Endodermal cell (in vitro differentiated cells): ENCODE data around the gene TMEM52B. TPM values are rescaled to one million over a fixed set of nuclear protein-coding genes. Genes with fewer than 3 reads are reported as not detected.

Experiments used
- DNase-seq: peaks from one replicate; pipeline ENCODE4 v3.0.0-alpha.2; 2017
- H3K27ac ChIP-seq: 2 replicates; pipeline ENCODE4 v1.5.1; 2013; ENCODE audit warnings: mild to moderate bottlenecking, low read depth, low read length, moderate library complexity
- H3K27me3 ChIP-seq: 2 replicates; pipeline ENCODE4 v1.6.1; 2013; ENCODE audit warnings: mild to moderate bottlenecking, low read length, moderate library complexity; ENCODE audit not compliant: insufficient read depth, control insufficient read depth, poor library complexity, severe bottlenecking
- H3K36me3 ChIP-seq: 2 replicates; pipeline ENCODE4 v1.7.0; 2013; ENCODE audit warnings: mild to moderate bottlenecking, low read length, moderate library complexity; ENCODE audit not compliant: control insufficient read depth, insufficient read depth
- H3K4me1 ChIP-seq: one replicate; pipeline ENCODE4 v1.7.0; 2013; ENCODE audit warnings: low read length; ENCODE audit not compliant: control insufficient read depth, insufficient read depth
- H3K4me3 ChIP-seq: 2 replicates; pipeline ENCODE4 v1.5.1; 2013; ENCODE audit warnings: mild to moderate bottlenecking, low read length, moderate library complexity
- H3K9ac ChIP-seq: 2 replicates; pipeline ENCODE4 v1.6.1; 2013; ENCODE audit warnings: mild to moderate bottlenecking, low read length, moderate library complexity; ENCODE audit not compliant: poor library complexity, severe bottlenecking; ENCODE audit errors: extremely low read depth
- H3K9me3 ChIP-seq: 2 replicates; pipeline ENCODE4 v1.6.1; 2013; ENCODE audit warnings: mild to moderate bottlenecking, low read length, moderate library complexity; ENCODE audit not compliant: control insufficient read depth
- H3K27ac Mint-ChIP-seq: 2 replicates; pipeline ENCODE4 v1.8.0; 2020; ENCODE audit warnings: mixed read lengths
- H3K27me3 Mint-ChIP-seq: 2 replicates; pipeline ENCODE4 v1.8.0; 2021; ENCODE audit warnings: mild to moderate bottlenecking, mixed read lengths; ENCODE audit not compliant: insufficient read depth
- H3K36me3 Mint-ChIP-seq: 2 replicates; pipeline ENCODE4 v1.8.0; 2020; ENCODE audit warnings: low read depth, mixed read lengths
- H3K4me1 Mint-ChIP-seq: 2 replicates; pipeline ENCODE4 v1.8.0; 2020; ENCODE audit warnings: mixed read lengths
- H3K4me3 Mint-ChIP-seq: 2 replicates; pipeline ENCODE4 v1.8.0; 2020; ENCODE audit warnings: mild to moderate bottlenecking, moderate library complexity, mixed read lengths
- H3K9me3 Mint-ChIP-seq: 2 replicates; pipeline ENCODE4 v1.8.0; 2020; ENCODE audit warnings: mild to moderate bottlenecking, mixed read lengths
- WGBS, 2 experiments: methylation state at CpG; one replicate each; pipeline versions ENCODE4 v1.1.5 to v1.1.7; 2013; ENCODE audit warnings: missing lambda C conversion rate in 2 of 2, mixed read lengths in 1 of 2; ENCODE audit not compliant: insufficient coverage in 1 of 2, insufficient read length in 1 of 2; 5-methylcytosine and 5-hydroxymethylcytosine counted together
- total RNA-seq, 2 donors: library from RNA; stranded (reverse); fragmentation: NEBNext Ultra II Directional in 1 of 2; extraction: Animal tissue kit (Norgen Biotek cat#: 25700) in 1 of 2; gene quantifications; 2 replicates in 1 of 2; 3 replicates in 1 of 2; pipeline ENCODE4 v1.2.1, GENCODE V29; 2021
- TF ChIP-seq, protein P1 (sequence below): fragments of 200-600 bp; sonication (generic); conservative IDR thresholded peaks from 2 replicates; pipeline ENCODE4 v1.5.0; 2021; ENCODE audit warnings: antibody characterized with exemption, mild to moderate bottlenecking

The TMEM52B gene
- total RNA-seq, 2 donors from 2014 or later, result not detected

GRCh38 chr12:10179776-10180181 lies 947 bp downstream of the TMEM52B start:
- no peaks in the 10 kb centered on the region for H3K4me1 ChIP-seq
- no peak for DNase-seq
- no peak overlapping the region for H3K9ac ChIP-seq
- H3K9me3 ChIP-seq, result no peaks in the 10 kb centered on the region
- H3K27me3 ChIP-seq, result no peaks in the 10 kb centered on the region
- Mint-ChIP-seq H3K9me3 (no peaks in the 10 kb centered on the region), H3K4me1 (peaks cover 41% of the 10 kb centered on the region), H3K27me3 (no peaks in the 10 kb centered on the region), H3K36me3 (no peaks in the 10 kb centered on the region), H3K27ac (no peak overlapping the region), H3K4me3 (no peak overlapping the region)
- 89 to 93% methylated on average over 1 to 5 of the region's 5 CpGs for WGBS, 2 experiments
- TF ChIP-seq, protein P1, sequence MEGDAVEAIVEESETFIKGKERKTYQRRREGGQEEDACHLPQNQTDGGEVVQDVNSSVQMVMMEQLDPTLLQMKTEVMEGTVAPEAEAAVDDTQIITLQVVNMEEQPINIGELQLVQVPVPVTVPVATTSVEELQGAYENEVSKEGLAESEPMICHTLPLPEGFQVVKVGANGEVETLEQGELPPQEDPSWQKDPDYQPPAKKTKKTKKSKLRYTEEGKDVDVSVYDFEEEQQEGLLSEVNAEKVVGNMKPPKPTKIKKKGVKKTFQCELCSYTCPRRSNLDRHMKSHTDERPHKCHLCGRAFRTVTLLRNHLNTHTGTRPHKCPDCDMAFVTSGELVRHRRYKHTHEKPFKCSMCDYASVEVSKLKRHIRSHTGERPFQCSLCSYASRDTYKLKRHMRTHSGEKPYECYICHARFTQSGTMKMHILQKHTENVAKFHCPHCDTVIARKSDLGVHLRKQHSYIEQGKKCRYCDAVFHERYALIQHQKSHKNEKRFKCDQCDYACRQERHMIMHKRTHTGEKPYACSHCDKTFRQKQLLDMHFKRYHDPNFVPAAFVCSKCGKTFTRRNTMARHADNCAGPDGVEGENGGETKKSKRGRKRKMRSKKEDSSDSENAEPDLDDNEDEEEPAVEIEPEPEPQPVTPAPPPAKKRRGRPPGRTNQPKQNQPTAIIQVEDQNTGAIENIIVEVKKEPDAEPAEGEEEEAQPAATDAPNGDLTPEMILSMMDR, result no peak
- H3K36me3 ChIP-seq, result no peaks in the 10 kb centered on the region
- no peak overlapping the region for H3K27ac ChIP-seq
- H3K4me3 ChIP-seq, result no peak overlapping the region

GRCh38 chr12:10182354-10183049 lies 3.7 kb downstream of the TMEM52B start:
- Histone ChIP-seq H3K27me3 (no peaks in the 10 kb centered on the region), H3K4me1 (no peaks in the 10 kb centered on the region), H3K9me3 (no peaks in the 10 kb centered on the region), H3K36me3 (no peaks in the 10 kb centered on the region), H3K4me3 (no peak overlapping the region), H3K9ac (no peak overlapping the region), H3K27ac (no peak overlapping the region)
- no peak for DNase-seq
- Mint-ChIP-seq H3K4me1 (peaks cover 25% of the 10 kb centered on the region), H3K9me3 (no peaks in the 10 kb centered on the region), H3K36me3 (no peaks in the 10 kb centered on the region), H3K27me3 (no peaks in the 10 kb centered on the region), H3K4me3 (no peak overlapping the region), H3K27ac (no peak overlapping the region)
- WGBS, 2 experiments, result 78 to 80% methylated on average over 3 of the region's 5 CpGs
- TF ChIP-seq, protein P1, result no peak

- Mint-ChIP-seq H3K36me3 (no peaks in the 10 kb centered on the region), H3K4me3 (no peak overlapping the region), H3K27me3 (no peaks in the 10 kb centered on the region), H3K27ac (no peak overlapping the region), H3K9me3 (no peaks in the 10 kb centered on the region), H3K4me1 (peaks cover 15% of the 10 kb centered on the region)
- Histone ChIP-seq H3K9ac (no peak overlapping the region), H3K4me1 (no peaks in the 10 kb centered on the region), H3K36me3 (no peaks in the 10 kb centered on the region), H3K27ac (no peak overlapping the region), H3K9me3 (no peaks in the 10 kb centered on the region), H3K27me3 (no peaks in the 10 kb centered on the region), H3K4me3 (no peak overlapping the region)
- no peak for DNase-seq
- TF ChIP-seq, protein P1, result no peak
- 90 to 100% methylated on average over 1 to 6 of the region's 7 CpGs for WGBS, 2 experiments
Measured at GRCh38 chr12:10184261-10184843, 5.5 kb downstream of the TMEM52B start.
